ENCODE measurements around the gene CAMSAP2. TPM values are rescaled to one million over a fixed set of nuclear protein-coding genes. Genes with fewer than 3 reads are reported as not detected.

CAMSAP2 gene
- total and polyA plus RNA-seq, 8 donors: 2.7 to 10.3 (median 4.4) TPM

GRCh38 chr1:200850554-200850953, 111.9 kb downstream of the CAMSAP2 start:
- FAIRE-seq: no peak
- H3K4me1 ChIP-seq: no peaks in the 10 kb centered on the region
- H3K4me3 ChIP-seq: no peak overlapping the region

GRCh38 chr1:200856716-200857357, 118.1 kb downstream of the CAMSAP2 start:
- intact Hi-C loops (cut with DNase I): no loop called here
- 88 to 96% methylated on average over 2 of the region's 2 CpGs for WGBS, 2 donors
- ATAC-seq (no peak), DNase-seq (no peak), FAIRE-seq (no peak)
- H3K27ac ChIP-seq: no peak overlapping the region
- no peaks in the 10 kb centered on the region for H3K27me3 ChIP-seq
- H3K4me1 ChIP-seq: no peaks in the 10 kb centered on the region
- no peak overlapping the region for H3K4me3 ChIP-seq
- H3K36me3 ChIP-seq: peaks cover 0 to 18% (median 0%) of the 10 kb centered on the region in 3 donors
- no peaks in the 10 kb centered on the region for H3K9me3 ChIP-seq
- no peak for TF ChIP-seq CTCF (IDR thresholded peaks at IDR 0.05)

More at GRCh38 chr1:200850554-200850953, 111.9 kb downstream of the CAMSAP2 start:
- intact Hi-C loops (cut with DNase I): no loop called here
- ATAC-seq (no peak), DNase-seq (no peak)
- H3K9me3 ChIP-seq: no peaks in the 10 kb centered on the region
- peaks cover 0 to 26% (median 3%) of the 10 kb centered on the region in 3 donors for H3K36me3 ChIP-seq
- no peak overlapping the region for H3K27ac ChIP-seq
- no peaks in the 10 kb centered on the region for H3K27me3 ChIP-seq
- no peak for TF ChIP-seq CTCF (IDR thresholded peaks at IDR 0.05)

DNA sequence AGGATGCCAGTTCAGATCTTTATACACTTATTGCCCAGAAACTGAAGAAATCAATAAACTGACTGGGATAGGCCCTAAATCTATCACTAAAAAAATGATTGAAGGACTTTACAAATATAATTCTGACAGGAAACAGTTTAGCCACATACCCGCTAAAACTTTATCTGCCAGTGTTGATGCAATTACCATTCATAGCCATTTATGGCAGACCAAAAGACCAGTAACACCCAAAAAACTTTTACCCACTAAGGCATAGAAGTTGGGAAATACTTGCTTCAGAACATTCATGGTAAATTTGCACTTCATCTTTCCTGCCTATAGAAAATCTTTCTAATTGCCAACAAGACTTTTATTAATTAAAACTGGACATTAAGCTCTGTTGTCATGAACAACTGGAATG, 119.1 kb downstream of the CAMSAP2 start:
- Histone ChIP-seq H3K4me3 (no peak overlapping the region), H3K36me3 (peaks cover 0 to 18% (median 0%) of the 10 kb centered on the region in 3 donors), H3K27ac (no peak overlapping the region), H3K27me3 (no peaks in the 10 kb centered on the region), H3K9me3 (no peaks in the 10 kb centered on the region), H3K4me1 (no peaks in the 10 kb centered on the region)
- FAIRE-seq (no peak), DNase-seq (no peak), ATAC-seq (no peak)
- TF ChIP-seq CTCF (IDR thresholded peaks at IDR 0.05): no peak
- WGBS, 2 donors: 87 to 96% methylated on average over 1 of the region's 1 CpG
- intact Hi-C loops (cut with DNase I): no loop called here

- ATAC-seq (no peak), DNase-seq (no peak), FAIRE-seq (no peak)
- intact Hi-C loops (cut with DNase I): no loop called here
- no peaks in the 10 kb centered on the region for H3K27me3 ChIP-seq
- H3K27ac ChIP-seq: no peak overlapping the region
- no peaks in the 10 kb centered on the region for H3K9me3 ChIP-seq
- WGBS, 2 donors: 86 to 91% methylated on average over 2 of the region's 2 CpGs
- peaks cover 0 to 3% (median 0%) of the 10 kb centered on the region in 3 donors for H3K36me3 ChIP-seq
- no peak for TF ChIP-seq CTCF (IDR thresholded peaks at IDR 0.05)
- H3K4me3 ChIP-seq: no peak overlapping the region
- H3K4me1 ChIP-seq: no peaks in the 10 kb centered on the region
These were observed 123.4 kb downstream of the CAMSAP2 start for GRCh38 chr1:200861937-200862647.

Data from pancreas (tissue), 10 donors.